DMS114 treated with DMSO at 0.1 percent for 48 hours (cell line): ENCODE data around the gene NADSYN1.

ENCODE experiments used
- DNase-seq: peaks from one replicate; lab custom pipeline; 2025; ENCODE audit not compliant: unreplicated experiment; lab: John Stamatoyannopoulos, UW

The NADSYN1 gene

GRCh38 chr11:71544525-71545214 is 91.7 kb downstream of the NADSYN1 start:
- no peak for DNase-seq

GRCh38 chr11:71545405-71545966 is 92.5 kb downstream of the NADSYN1 start:
- DNase-seq: no peak

- no peak for DNase-seq
Measured at GRCh38 chr11:71548120-71548519, 95.1 kb downstream of the NADSYN1 start, which contains the start of gene KRTAP5-9. Gene KRTAP5-9, plus strand, starts transcription at chr11:71548420. Its CDS starts 238 bp downstream, at chr11:71548658.

GRCh38 chr11:71548716-71549151 is 95.7 kb downstream of the NADSYN1 start:
- no peak for DNase-seq
